ENCODE data around the gene IGFN1. TPM values are rescaled to one million over a fixed set of nuclear protein-coding genes. Genes with fewer than 3 reads are reported as not detected.
"Not testable (repeated sequence)": the region's sequence is repeated elsewhere in the genome, so short reads cannot be mapped to it uniquely, and the experiment has no call there.

The IGFN1 gene
- total RNA-seq, 2 donors from 2014 or later: 2.0 to 6.7 TPM

GRCh38 chr1:201156819-201157218 is 33.8 kb upstream of the IGFN1 start:
- intact Hi-C loops (cut with DNase I): no loop called here
- H3K4me3 ChIP-seq: no peak overlapping the region
- no peaks in the 10 kb centered on the region for H3K27me3 ChIP-seq (replicated peaks; ENCODE audit: insufficient read depth)
- no peak for DNase-seq (ENCODE audit: low spot score)
- H3K36me3 ChIP-seq: no peaks in the 10 kb centered on the region
- no peaks in the 10 kb centered on the region for H3K9me3 ChIP-seq
- no peak for TF ChIP-seq POLR2A (IDR thresholded peaks at IDR 0.05)
- H3K4me1 ChIP-seq (replicated peaks): no peaks in the 10 kb centered on the region
- H3K27ac ChIP-seq: no peak overlapping the region

DNA sequence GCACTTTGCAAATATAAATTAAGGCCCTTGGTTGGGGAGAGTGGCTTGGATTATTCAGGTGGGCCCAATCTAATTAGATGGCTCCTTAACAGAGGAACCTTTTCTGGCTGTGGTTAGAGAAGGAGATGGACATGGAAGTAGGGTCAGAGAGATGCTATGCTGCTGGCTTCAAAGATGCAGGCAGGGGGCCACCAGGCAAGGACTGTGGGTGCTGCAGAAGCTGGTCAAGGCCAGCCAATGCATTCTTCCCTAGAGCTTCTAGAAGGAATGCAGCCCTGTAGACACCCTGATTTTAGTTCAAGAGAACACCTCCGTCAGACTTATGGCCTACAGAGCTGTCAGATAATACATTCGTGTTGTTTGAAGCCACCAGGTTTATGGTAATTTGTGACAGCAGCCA is 32.7 kb upstream of the IGFN1 start:
- Histone ChIP-seq H3K4me1 (replicated peaks) (no peaks in the 10 kb centered on the region), H3K27me3 (replicated peaks; ENCODE audit: insufficient read depth) (no peaks in the 10 kb centered on the region), H3K27ac (no peak overlapping the region), H3K9me3 (no peaks in the 10 kb centered on the region), H3K36me3 (no peaks in the 10 kb centered on the region), H3K4me3 (no peak overlapping the region)
- TF ChIP-seq POLR2A (IDR thresholded peaks at IDR 0.05) (no peak), CTCF (IDR thresholded peaks at IDR 0.05) (no peak), POLR2AphosphoS5 (IDR thresholded peaks at IDR 0.05) (no peak)
- intact Hi-C loops (cut with DNase I): no loop called here
- WGBS: 87% methylated on average over 2 of the region's 2 CpGs
- no peak for DNase-seq (ENCODE audit: low spot score)

DNA sequence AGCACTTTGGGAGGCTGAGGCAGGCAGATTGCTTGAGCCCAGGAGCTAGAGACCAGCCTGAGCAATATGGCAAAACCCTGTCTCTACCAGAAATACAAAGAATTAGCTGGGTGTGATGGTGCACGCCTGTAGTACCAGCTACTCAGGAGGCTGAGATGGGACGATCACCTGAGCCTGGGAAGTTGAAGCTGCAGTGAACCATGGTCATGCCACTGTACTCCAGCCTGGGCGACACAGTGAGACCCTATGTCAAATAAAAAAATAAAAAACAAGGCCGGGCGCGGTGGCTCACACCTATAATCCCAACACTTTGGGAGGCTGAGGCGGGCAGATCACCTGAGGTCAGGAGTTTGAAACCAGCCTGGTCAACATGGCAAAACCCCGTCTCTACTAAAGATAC is 27.6 kb upstream of the IGFN1 start:
- H3K27ac ChIP-seq: not testable (repeated sequence)

DNA sequence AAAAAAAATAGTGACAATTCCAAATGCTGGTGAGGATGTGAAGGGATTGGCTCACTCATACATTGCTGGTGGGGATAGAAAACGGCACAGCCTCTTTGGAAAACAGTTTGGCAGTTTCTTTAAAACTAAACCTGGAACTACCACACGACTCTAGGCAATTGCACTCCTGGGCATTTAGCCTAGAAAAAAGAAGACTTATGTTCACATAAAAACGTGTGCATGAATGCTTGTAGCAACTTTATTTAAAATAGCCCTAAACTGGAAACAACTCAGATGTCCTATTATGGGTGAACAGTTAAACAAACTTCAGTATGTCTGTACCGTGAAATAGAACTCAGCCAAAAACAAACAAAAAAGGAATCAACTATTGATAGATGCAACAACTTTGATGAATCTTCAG is 26.9 kb upstream of the IGFN1 start:
- H3K27me3 ChIP-seq (replicated peaks; ENCODE audit: insufficient read depth): no peaks in the 10 kb centered on the region
- intact Hi-C loops (cut with DNase I): no loop called here
- TF ChIP-seq CTCF (IDR thresholded peaks at IDR 0.05) (no peak), POLR2A (IDR thresholded peaks at IDR 0.05) (no peak), POLR2AphosphoS5 (IDR thresholded peaks at IDR 0.05) (no peak)
- no peaks in the 10 kb centered on the region for H3K36me3 ChIP-seq
- H3K27ac ChIP-seq: no peak overlapping the region
- WGBS: 20% methylated on average over 4 of the region's 4 CpGs
- DNase-seq (ENCODE audit: low spot score): no peak
- no peaks in the 10 kb centered on the region for H3K4me1 ChIP-seq (replicated peaks)
- H3K4me3 ChIP-seq: no peak overlapping the region
- no peaks in the 10 kb centered on the region for H3K9me3 ChIP-seq

More for the DNA sequence above, 27.6 kb upstream of the IGFN1 start:
- H3K4me1 ChIP-seq (replicated peaks); DNase-seq (ENCODE audit: low spot score); H3K9me3 ChIP-seq; H3K36me3 ChIP-seq; intact Hi-C loops (cut with DNase I); H3K27me3 ChIP-seq (replicated peaks; ENCODE audit: insufficient read depth); H3K4me3 ChIP-seq: not testable (repeated sequence)
- 93% methylated on average over 8 of the region's 8 CpGs for WGBS

- H3K27ac ChIP-seq: no peak overlapping the region
- TF ChIP-seq POLR2AphosphoS5 (IDR thresholded peaks at IDR 0.05): no peak
- intact Hi-C loops (cut with DNase I): no loop called here
- no peaks in the 10 kb centered on the region for H3K9me3 ChIP-seq
- no peaks in the 10 kb centered on the region for H3K36me3 ChIP-seq
- 71% methylated on average over 7 of the region's 7 CpGs for WGBS
- no peaks in the 10 kb centered on the region for H3K27me3 ChIP-seq (replicated peaks; ENCODE audit: insufficient read depth)
- no peaks in the 10 kb centered on the region for H3K4me1 ChIP-seq (replicated peaks)
- no peak overlapping the region for H3K4me3 ChIP-seq
- no peak for DNase-seq (ENCODE audit: low spot score)
Observed at GRCh38 chr1:201164645-201165044, 26.0 kb upstream of the IGFN1 start.

GRCh38 chr1:201167041-201167991 is 23.3 kb upstream of the IGFN1 start:
- no peak for DNase-seq (ENCODE audit: low spot score)
- TF ChIP-seq POLR2A (IDR thresholded peaks at IDR 0.05) (no peak), CTCF (IDR thresholded peaks at IDR 0.05) (no peak), POLR2AphosphoS5 (IDR thresholded peaks at IDR 0.05) (no peak)
- 49% methylated on average over 13 of the region's 13 CpGs for WGBS
- Histone ChIP-seq H3K4me1 (replicated peaks) (no peaks in the 10 kb centered on the region), H3K4me3 (no peak overlapping the region), H3K27me3 (replicated peaks; ENCODE audit: insufficient read depth) (no peaks in the 10 kb centered on the region), H3K36me3 (no peaks in the 10 kb centered on the region), H3K27ac (no peak overlapping the region), H3K9me3 (no peaks in the 10 kb centered on the region)
- intact Hi-C loops (cut with DNase I): no loop called here
